Left lung (tissue), 10 donors: ENCODE results near the gene CFAP58. TPM values are rescaled to one million over a fixed set of nuclear protein-coding genes. Genes with fewer than 3 reads are reported as not detected.
A peak's percentile ranks its signal among the peaks of the same experiment; 100 is the strongest.

ENCODE experiments used
- ATAC-seq: fragments of 200-7000 bp; cut with Tn5 transposase; one replicate; pipeline ENCODE4 v1.9.1; 2020; ENCODE audit warnings: moderate library complexity
- DNase-seq, 4 donors: peaks; one replicate each; pipeline ENCODE4 v3.0.0-alpha.2; 2013 to 2020
- H3K27ac ChIP-seq, 2 donors: fragments of 200-600 bp; sonication (generic) in 1 of 2; one replicate each; pipeline versions ENCODE4 v1.5.0 to v1.8.0; 2020 to 2021
- H3K27me3 ChIP-seq, 2 donors: fragments of 200-600 bp; sonication (generic) in 1 of 2; one replicate each; pipeline versions ENCODE4 v1.5.0 to v1.8.0; 2020 to 2021
- H3K36me3 ChIP-seq, 2 donors: fragments of 200-600 bp; sonication (generic) in 1 of 2; one replicate each; pipeline versions ENCODE4 v1.5.0 to v1.8.0; 2020 to 2021
- H3K4me1 ChIP-seq, 2 donors: fragments of 200-600 bp; one replicate each; pipeline ENCODE4 v1.8.0; 2021
- H3K4me3 ChIP-seq, 2 donors: fragments of 200-600 bp; sonication (generic) in 1 of 2; one replicate each; pipeline versions ENCODE4 v1.5.0 to v1.8.0; 2020 to 2021; ENCODE audit warnings: mild to moderate bottlenecking in 1 of 2
- H3K9me3 ChIP-seq, 2 donors: fragments of 200-600 bp; sonication (generic) in 1 of 2; one replicate each; pipeline versions ENCODE4 v1.5.0 to v1.8.0; 2020 to 2021
- intact Hi-C, 2 donors: fragments of 100-400 bp; cut with DNase I; formaldehyde crosslinking; loops; one replicate each; pipeline versions ENCODE4 v1.11.2 to v1.14.2; 2022
- polyA plus RNA-seq, 6 donors: library from polyadenylated mRNA; unstranded; fragments of 120-200 nt; gene quantifications; one replicate each; pipeline ENCODE4 v1.2.1, GENCODE V29; 2013; ENCODE audit not compliant: insufficient read length in 6 of 6
- total RNA-seq, 2 donors: library from RNA; stranded (reverse); fragmentation: NEBNext Ultra II Directional; extraction: Animal tissue kit (Norgen Biotek cat#: 25700); gene quantifications; one replicate each; pipeline ENCODE4 v1.2.1, GENCODE V29; 2021
- TF ChIP-seq, protein P1 (sequence below), 2 donors: fragments of 200-600 bp; sonication (generic) in 1 of 2; IDR thresholded peaks; one replicate each; pipeline versions ENCODE4 v1.5.0 to v1.8.0; 2021; ENCODE audit warnings: antibody characterized with exemption in 2 of 2
- donor health status: DM: no; HTN: yes; CAD: no.
- donor health status: DM: no; HTN: no; CAD: no.

Gene CFAP58
- total and polyA plus RNA-seq, 8 donors = 0.29 to 2.2 (median 1.6) TPM

DNA sequence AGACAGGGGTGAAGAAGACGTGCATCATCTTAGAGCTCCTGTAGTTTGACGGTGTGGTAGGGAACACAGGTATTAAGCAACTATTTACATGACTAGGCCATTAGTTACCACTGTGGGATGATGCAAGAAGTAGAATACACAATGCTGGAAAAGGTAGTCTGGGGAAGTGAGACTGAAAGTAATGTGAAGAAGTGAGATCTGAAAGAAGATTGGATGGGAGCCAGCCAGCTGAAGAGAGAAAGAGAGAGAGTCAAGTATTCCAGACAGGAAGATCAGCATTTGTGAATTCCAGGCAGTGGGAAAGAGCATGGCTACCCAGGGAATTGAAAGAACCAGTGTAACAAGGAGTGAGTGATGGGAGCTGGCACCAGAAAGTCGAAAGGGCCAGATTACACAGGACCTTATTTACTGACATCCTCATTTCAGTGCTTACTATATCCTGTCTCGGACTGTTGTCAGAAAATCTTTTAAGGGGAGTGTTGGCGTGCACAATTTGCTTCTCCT lies 4.0 kb upstream of the CFAP58 start:
- Histone ChIP-seq H3K4me1 (peaks cover 15 to 82% of the 10 kb centered on the region in 2 donors), H3K4me3 (no peak overlapping the region), H3K36me3 (no peaks in the 10 kb centered on the region), H3K27me3 (no peaks in the 10 kb centered on the region), H3K27ac (peak overlapping the region; percentile 56 to 96), H3K9me3 (no peaks in the 10 kb centered on the region)
- peak in 1 of 4 donors; percentile 65 for DNase-seq
- TF ChIP-seq, protein P1, sequence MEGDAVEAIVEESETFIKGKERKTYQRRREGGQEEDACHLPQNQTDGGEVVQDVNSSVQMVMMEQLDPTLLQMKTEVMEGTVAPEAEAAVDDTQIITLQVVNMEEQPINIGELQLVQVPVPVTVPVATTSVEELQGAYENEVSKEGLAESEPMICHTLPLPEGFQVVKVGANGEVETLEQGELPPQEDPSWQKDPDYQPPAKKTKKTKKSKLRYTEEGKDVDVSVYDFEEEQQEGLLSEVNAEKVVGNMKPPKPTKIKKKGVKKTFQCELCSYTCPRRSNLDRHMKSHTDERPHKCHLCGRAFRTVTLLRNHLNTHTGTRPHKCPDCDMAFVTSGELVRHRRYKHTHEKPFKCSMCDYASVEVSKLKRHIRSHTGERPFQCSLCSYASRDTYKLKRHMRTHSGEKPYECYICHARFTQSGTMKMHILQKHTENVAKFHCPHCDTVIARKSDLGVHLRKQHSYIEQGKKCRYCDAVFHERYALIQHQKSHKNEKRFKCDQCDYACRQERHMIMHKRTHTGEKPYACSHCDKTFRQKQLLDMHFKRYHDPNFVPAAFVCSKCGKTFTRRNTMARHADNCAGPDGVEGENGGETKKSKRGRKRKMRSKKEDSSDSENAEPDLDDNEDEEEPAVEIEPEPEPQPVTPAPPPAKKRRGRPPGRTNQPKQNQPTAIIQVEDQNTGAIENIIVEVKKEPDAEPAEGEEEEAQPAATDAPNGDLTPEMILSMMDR (IDR thresholded peaks at IDR 0.05) = no peak
- intact Hi-C loops = loop anchor here in 1 of 2 donors (5.0 kb wide), 1 partner anchor 52 kb away; no protein-coding TSS in a partner anchor
- ATAC-seq = peak; percentile 59

DNA sequence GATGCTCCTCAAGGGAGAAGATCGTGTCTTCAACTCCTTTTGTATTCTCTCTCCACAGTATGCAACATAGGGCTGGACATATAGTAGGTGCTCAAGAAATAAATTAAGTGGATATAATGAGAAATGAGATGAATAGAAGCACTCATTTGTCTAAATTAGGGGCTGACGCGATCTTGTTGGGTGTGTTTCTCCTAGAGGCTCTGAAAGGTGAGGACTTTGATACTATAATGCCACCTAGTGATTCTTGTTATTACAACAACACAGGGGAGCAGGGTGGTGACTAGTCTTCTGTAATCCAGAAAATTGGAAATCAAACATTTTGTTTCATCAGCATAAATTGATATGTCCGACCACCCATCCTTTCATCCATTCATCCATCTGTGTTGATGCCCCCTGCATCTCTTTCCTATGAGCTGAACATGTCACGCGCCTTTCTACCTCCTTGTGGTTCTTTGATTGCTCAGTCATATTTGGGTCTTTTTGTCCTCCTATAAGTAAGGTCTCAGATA lies 3.5 kb upstream of the CFAP58 start:
- DNase-seq (peak in 2 of 4 donors; percentile 61 to 75), ATAC-seq (peak; percentile 74)
- intact Hi-C loops = loop anchor here in 1 of 2 donors (5.0 kb wide), 1 partner anchor 53 kb away; no protein-coding TSS in a partner anchor
- no peaks in the 10 kb centered on the region for H3K27me3 ChIP-seq
- TF ChIP-seq, protein P1 (IDR thresholded peaks at IDR 0.05) = peak; percentile 57 to 66
- no peaks in the 10 kb centered on the region for H3K36me3 ChIP-seq
- peak overlapping the region; percentile 56 to 96 for H3K27ac ChIP-seq
- H3K9me3 ChIP-seq = no peaks in the 10 kb centered on the region
- H3K4me3 ChIP-seq = no peak overlapping the region
- peaks cover 15 to 85% of the 10 kb centered on the region in 2 donors for H3K4me1 ChIP-seq

DNA sequence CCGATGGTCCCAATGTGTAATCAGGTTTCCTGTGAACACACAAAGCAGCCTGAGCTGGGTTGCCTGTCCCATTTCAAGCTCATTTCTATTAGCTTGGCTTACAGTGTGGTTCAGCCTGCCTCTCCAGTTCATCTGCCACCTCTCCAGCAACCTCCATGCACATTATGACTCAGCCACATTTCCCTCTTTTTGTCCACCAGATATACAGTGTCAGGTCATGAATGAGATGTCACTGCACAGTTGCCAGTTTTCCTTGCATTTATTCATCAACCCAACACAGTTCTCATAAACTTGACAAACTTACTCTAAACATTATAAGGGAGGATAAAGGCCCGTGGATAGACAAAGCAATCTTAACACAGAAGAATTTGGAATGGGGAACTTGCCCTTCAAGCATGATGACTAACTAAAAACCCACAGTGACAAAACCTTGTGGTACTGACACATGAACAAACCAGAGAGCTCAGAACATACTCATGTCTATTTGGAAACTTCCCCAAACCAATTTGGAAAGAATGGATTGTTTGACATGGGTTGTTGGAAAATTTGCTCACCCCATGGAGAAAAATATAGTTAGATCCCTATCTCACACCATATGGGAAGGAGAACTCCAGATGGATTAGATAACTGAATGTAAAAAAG lies 2.5 kb upstream of the CFAP58 start:
- no peak for DNase-seq
- no peaks in the 10 kb centered on the region for H3K27me3 ChIP-seq
- no peaks in the 10 kb centered on the region for H3K9me3 ChIP-seq
- intact Hi-C loops = loop anchor here in 1 of 2 donors (5.0 kb wide), 1 partner anchor 54 kb away; no protein-coding TSS in a partner anchor
- H3K4me3 ChIP-seq = no peak overlapping the region
- no peak for ATAC-seq
- peak overlapping the region; percentile 45 to 96 for H3K27ac ChIP-seq
- TF ChIP-seq, protein P1 (IDR thresholded peaks at IDR 0.05) = no peak
- no peaks in the 10 kb centered on the region for H3K36me3 ChIP-seq
- peaks cover 15 to 82% of the 10 kb centered on the region in 2 donors for H3K4me1 ChIP-seq

- Histone ChIP-seq H3K27me3 (no peaks in the 10 kb centered on the region), H3K27ac (peak overlapping the region; percentile 45 to 96), H3K4me1 (peaks cover 15 to 78% of the 10 kb centered on the region in 2 donors), H3K36me3 (no peaks in the 10 kb centered on the region), H3K4me3 (peak overlapping the region in 1 of 2 donors; percentile 47), H3K9me3 (no peaks in the 10 kb centered on the region)
- TF ChIP-seq, protein P1 (IDR thresholded peaks at IDR 0.05) = no peak
- intact Hi-C loops = loop anchor here in 1 of 2 donors (5.0 kb wide), 1 partner anchor 55 kb away; no protein-coding TSS in a partner anchor
- DNase-seq (no peak), ATAC-seq (peak; percentile 20)
These were observed 1.7 kb upstream of the CFAP58 start for GRCh38 chr10:104351919-104352318.

DNA sequence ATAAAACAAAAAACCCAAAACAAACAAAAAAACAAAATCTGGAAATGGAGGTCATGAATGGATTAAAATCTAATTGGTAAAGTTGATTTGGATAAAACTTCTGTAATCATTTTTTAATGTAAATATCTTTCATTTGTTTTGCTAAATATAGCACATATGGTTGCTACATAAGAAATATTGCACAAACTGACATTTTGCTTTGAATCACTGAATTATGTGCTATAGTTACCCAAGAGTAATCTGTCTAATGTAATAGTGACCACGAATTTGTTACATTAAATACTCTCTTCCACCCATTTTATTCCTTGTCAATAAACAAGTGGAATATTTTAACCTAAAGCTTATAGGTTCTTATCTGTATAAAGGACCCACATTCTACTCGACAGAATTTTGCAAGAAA lies 6.2 kb downstream of the CFAP58 start:
- no peaks in the 10 kb centered on the region for H3K27me3 ChIP-seq
- peaks cover 0 to 7% of the 10 kb centered on the region in 2 donors for H3K4me1 ChIP-seq
- TF ChIP-seq, protein P1 (IDR thresholded peaks at IDR 0.05) = no peak
- intact Hi-C loops = no loop called here
- H3K27ac ChIP-seq = no peak overlapping the region
- H3K36me3 ChIP-seq = no peaks in the 10 kb centered on the region
- ATAC-seq = no peak
- no peak for DNase-seq
- no peak overlapping the region for H3K4me3 ChIP-seq
- H3K9me3 ChIP-seq = no peaks in the 10 kb centered on the region
